ENCODE data around the gene SLC27A5.
"Not testable (repeated sequence)": the region's sequence is repeated elsewhere in the genome, so short reads cannot be mapped to it uniquely, and the experiment has no call there.

Gene SLC27A5

GRCh38 chr19:58484349-58484748, 27.4 kb downstream of the SLC27A5 start:
- DNase-seq = not testable (repeated sequence)

- DNase-seq = no peak
Observed at GRCh38 chr19:58483776-58484175, 28.0 kb downstream of the SLC27A5 start.

- DNase-seq = no peak
Observed at GRCh38 chr19:58482372-58482771, 29.4 kb downstream of the SLC27A5 start.

GRCh38 chr19:58480831-58481230, 31.0 kb downstream of the SLC27A5 start:
- no peak for DNase-seq

- no peak for DNase-seq
Observed at GRCh38 chr19:58480481-58480830, 31.3 kb downstream of the SLC27A5 start.

- no peak for DNase-seq
Observed at GRCh38 chr19:58479736-58480480, 31.9 kb downstream of the SLC27A5 start.

GRCh38 chr19:58479303-58479702, 32.5 kb downstream of the SLC27A5 start:
- no peak for DNase-seq

- no peak for DNase-seq
Observed at GRCh38 chr19:58477871-58478270, 33.9 kb downstream of the SLC27A5 start.

- DNase-seq = no peak
Observed at GRCh38 chr19:58477130-58477529, 34.7 kb downstream of the SLC27A5 start.

GRCh38 chr19:58476498-58477015, 35.2 kb downstream of the SLC27A5 start:
- no peak for DNase-seq

- DNase-seq = peak; percentile 96
Observed at GRCh38 chr19:58475714-58476497, 35.9 kb downstream of the SLC27A5 start, which contains the start of gene ZNF446. TSS of gene ZNF446 (plus strand) at chr19:58476352. CDS start at chr19:58477219, 867 bp downstream.

- DNase-seq = no peak
Observed at GRCh38 chr19:58474997-58475713, 36.6 kb downstream of the SLC27A5 start.

GRCh38 chr19:58474291-58474996, 37.3 kb downstream of the SLC27A5 start:
- no peak for DNase-seq

GRCh38 chr19:58473775-58474174, 38.0 kb downstream of the SLC27A5 start:
- DNase-seq = no peak

GRCh38 chr19:58471736-58472135, 40.1 kb downstream of the SLC27A5 start:
- no peak for DNase-seq

GRCh38 chr19:58470837-58471543, 40.8 kb downstream of the SLC27A5 start:
- not testable (repeated sequence) for DNase-seq

- DNase-seq = no peak
Observed at GRCh38 chr19:58469241-58470013, 42.4 kb downstream of the SLC27A5 start.

- no peak for DNase-seq
Observed at GRCh38 chr19:58468216-58468839, 43.5 kb downstream of the SLC27A5 start.

GRCh38 chr19:58466760-58467589, 44.8 kb downstream of the SLC27A5 start, which contains the start of gene ZNF324:
TSS of gene ZNF324 (plus strand) at chr19:58467080. CDS start at chr19:58469186, 2,106 bp downstream.
- peak; percentile 97 for DNase-seq
